ENCODE results near the gene ATP8B4. TPM values are rescaled to one million over a fixed set of nuclear protein-coding genes. Genes with fewer than 3 reads are reported as not detected.

Gene ATP8B4
- total and polyA plus RNA-seq, 2 of the 8 experiments (the other 6 are each of a cell fraction or from before 2014, with no cell fraction given): 0.17 to 0.24 TPM

GRCh38 chr15:50141856-50142255 lies 22.8 kb upstream of the ATP8B4 start (continued):
- TF ChIP-seq, protein P1, sequence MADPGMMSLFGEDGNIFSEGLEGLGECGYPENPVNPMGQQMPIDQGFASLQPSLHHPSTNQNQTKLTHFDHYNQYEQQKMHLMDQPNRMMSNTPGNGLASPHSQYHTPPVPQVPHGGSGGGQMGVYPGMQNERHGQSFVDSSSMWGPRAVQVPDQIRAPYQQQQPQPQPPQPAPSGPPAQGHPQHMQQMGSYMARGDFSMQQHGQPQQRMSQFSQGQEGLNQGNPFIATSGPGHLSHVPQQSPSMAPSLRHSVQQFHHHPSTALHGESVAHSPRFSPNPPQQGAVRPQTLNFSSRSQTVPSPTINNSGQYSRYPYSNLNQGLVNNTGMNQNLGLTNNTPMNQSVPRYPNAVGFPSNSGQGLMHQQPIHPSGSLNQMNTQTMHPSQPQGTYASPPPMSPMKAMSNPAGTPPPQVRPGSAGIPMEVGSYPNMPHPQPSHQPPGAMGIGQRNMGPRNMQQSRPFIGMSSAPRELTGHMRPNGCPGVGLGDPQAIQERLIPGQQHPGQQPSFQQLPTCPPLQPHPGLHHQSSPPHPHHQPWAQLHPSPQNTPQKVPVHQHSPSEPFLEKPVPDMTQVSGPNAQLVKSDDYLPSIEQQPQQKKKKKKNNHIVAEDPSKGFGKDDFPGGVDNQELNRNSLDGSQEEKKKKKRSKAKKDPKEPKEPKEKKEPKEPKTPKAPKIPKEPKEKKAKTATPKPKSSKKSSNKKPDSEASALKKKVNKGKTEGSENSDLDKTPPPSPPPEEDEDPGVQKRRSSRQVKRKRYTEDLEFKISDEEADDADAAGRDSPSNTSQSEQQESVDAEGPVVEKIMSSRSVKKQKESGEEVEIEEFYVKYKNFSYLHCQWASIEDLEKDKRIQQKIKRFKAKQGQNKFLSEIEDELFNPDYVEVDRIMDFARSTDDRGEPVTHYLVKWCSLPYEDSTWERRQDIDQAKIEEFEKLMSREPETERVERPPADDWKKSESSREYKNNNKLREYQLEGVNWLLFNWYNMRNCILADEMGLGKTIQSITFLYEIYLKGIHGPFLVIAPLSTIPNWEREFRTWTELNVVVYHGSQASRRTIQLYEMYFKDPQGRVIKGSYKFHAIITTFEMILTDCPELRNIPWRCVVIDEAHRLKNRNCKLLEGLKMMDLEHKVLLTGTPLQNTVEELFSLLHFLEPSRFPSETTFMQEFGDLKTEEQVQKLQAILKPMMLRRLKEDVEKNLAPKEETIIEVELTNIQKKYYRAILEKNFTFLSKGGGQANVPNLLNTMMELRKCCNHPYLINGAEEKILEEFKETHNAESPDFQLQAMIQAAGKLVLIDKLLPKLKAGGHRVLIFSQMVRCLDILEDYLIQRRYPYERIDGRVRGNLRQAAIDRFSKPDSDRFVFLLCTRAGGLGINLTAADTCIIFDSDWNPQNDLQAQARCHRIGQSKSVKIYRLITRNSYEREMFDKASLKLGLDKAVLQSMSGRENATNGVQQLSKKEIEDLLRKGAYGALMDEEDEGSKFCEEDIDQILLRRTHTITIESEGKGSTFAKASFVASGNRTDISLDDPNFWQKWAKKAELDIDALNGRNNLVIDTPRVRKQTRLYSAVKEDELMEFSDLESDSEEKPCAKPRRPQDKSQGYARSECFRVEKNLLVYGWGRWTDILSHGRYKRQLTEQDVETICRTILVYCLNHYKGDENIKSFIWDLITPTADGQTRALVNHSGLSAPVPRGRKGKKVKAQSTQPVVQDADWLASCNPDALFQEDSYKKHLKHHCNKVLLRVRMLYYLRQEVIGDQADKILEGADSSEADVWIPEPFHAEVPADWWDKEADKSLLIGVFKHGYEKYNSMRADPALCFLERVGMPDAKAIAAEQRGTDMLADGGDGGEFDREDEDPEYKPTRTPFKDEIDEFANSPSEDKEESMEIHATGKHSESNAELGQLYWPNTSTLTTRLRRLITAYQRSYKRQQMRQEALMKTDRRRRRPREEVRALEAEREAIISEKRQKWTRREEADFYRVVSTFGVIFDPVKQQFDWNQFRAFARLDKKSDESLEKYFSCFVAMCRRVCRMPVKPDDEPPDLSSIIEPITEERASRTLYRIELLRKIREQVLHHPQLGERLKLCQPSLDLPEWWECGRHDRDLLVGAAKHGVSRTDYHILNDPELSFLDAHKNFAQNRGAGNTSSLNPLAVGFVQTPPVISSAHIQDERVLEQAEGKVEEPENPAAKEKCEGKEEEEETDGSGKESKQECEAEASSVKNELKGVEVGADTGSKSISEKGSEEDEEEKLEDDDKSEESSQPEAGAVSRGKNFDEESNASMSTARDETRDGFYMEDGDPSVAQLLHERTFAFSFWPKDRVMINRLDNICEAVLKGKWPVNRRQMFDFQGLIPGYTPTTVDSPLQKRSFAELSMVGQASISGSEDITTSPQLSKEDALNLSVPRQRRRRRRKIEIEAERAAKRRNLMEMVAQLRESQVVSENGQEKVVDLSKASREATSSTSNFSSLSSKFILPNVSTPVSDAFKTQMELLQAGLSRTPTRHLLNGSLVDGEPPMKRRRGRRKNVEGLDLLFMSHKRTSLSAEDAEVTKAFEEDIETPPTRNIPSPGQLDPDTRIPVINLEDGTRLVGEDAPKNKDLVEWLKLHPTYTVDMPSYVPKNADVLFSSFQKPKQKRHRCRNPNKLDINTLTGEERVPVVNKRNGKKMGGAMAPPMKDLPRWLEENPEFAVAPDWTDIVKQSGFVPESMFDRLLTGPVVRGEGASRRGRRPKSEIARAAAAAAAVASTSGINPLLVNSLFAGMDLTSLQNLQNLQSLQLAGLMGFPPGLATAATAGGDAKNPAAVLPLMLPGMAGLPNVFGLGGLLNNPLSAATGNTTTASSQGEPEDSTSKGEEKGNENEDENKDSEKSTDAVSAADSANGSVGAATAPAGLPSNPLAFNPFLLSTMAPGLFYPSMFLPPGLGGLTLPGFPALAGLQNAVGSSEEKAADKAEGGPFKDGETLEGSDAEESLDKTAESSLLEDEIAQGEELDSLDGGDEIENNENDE (IDR thresholded peaks at IDR 0.05; ENCODE audit: insufficient replicate concordance, low read length): no peak
- no peak for TF ChIP-seq SIX5 (IDR thresholded peaks at IDR 0.05; ENCODE audit: low read depth, low read length)
- no peak for TF ChIP-seq EGR1 (IDR thresholded peaks at IDR 0.05; ENCODE audit: borderline replicate concordance, low read depth, low read length)
- no peak for TF ChIP-seq CHD1 (IDR thresholded peaks at IDR 0.05; ENCODE audit: low read depth, low read length)
- TF ChIP-seq POLR2A (IDR thresholded peaks at IDR 0.05; ENCODE audit: control extremely low read depth in 1 of 2, low read depth in 2 of 2, low read length in 2 of 2): no peak
- TF ChIP-seq NRF1 (IDR thresholded peaks at IDR 0.05; ENCODE audit: low read depth, low read length): no peak
- no peak for TF ChIP-seq SP1 (IDR thresholded peaks at IDR 0.05; ENCODE audit: low read depth, low read length)
- TF ChIP-seq GTF2F1 (IDR thresholded peaks at IDR 0.05; ENCODE audit: borderline replicate concordance, low read depth, low read length): no peak
- TF ChIP-seq USF2 (IDR thresholded peaks at IDR 0.05; ENCODE audit: low read length): no peak
- TF ChIP-seq KDM4A (IDR thresholded peaks at IDR 0.05; ENCODE audit: low read depth, low read length, severe bottlenecking): no peak
- no peak for TF ChIP-seq EP300 (IDR thresholded peaks at IDR 0.05; ENCODE audit: borderline replicate concordance in 1 of 2, low read depth in 2 of 2, low read length in 2 of 2)
- no peak for TF ChIP-seq SP4 (IDR thresholded peaks at IDR 0.05; ENCODE audit: low read length)
